Activated CD4-positive, alpha-beta T cell treated with anti-CD3 and anti-CD28 coated beads, Interleukin-2, amount 10 ng/mL, durations not matched to agents 7 days and 5 days (primary cell): Measurements from ENCODE around the gene SH3RF2. TPM values are rescaled to one million over a fixed set of nuclear protein-coding genes. Genes with fewer than 3 reads are reported as not detected.

Experiments
- CTCF ChIA-PET: fragments of 350-600 bp; sonication (Branson Sonifier 250); formaldehyde crosslinking; loops from one replicate; lab custom pipeline; 2021; ENCODE audit warnings: antibody characterized with exemption; lab: Charles Lee
- POLR2A ChIA-PET: fragments of 350-600 bp; sonication (Branson Sonifier 250); formaldehyde crosslinking; loops from one replicate; lab custom pipeline; 2021; ENCODE audit warnings: antibody characterized with exemption; lab: Charles Lee
- DNase-seq: peaks from one replicate; pipeline ENCODE4 v3.0.0-alpha.2; 2020
- H3K27ac Mint-ChIP-seq: one replicate; pipeline ENCODE4 v1.8.0; 2021; ENCODE audit warnings: mild to moderate bottlenecking, moderate library complexity, mixed read lengths
- H3K27me3 Mint-ChIP-seq: one replicate; pipeline ENCODE4 v1.8.0; 2021; ENCODE audit warnings: mixed read lengths
- H3K36me3 Mint-ChIP-seq: one replicate; pipeline ENCODE4 v1.8.0; 2021; ENCODE audit warnings: low read depth, mixed read lengths
- H3K4me1 Mint-ChIP-seq: one replicate; pipeline ENCODE4 v1.8.0; 2021; ENCODE audit warnings: mixed read lengths
- H3K4me3 Mint-ChIP-seq: one replicate; pipeline ENCODE4 v1.8.0; 2021; ENCODE audit warnings: mild to moderate bottlenecking, moderate library complexity, mixed read lengths
- H3K9me3 Mint-ChIP-seq: one replicate; pipeline ENCODE4 v1.8.0; 2021; ENCODE audit warnings: mixed read lengths
- total RNA-seq, 2 experiments: library from RNA; stranded (reverse); gene quantifications; one replicate each; pipeline ENCODE4 v1.2.3, GENCODE V29; 2021

Gene SH3RF2
- total RNA-seq, 2 experiments from 2014 or later = 0.27 to 0.40 TPM

- Mint-ChIP-seq H3K9me3 (no peaks in the 10 kb centered on the region), H3K4me1 (no peaks in the 10 kb centered on the region), H3K27me3 (peaks cover 9% of the 10 kb centered on the region), H3K4me3 (no peak overlapping the region), H3K27ac (no peak overlapping the region), H3K36me3 (no peaks in the 10 kb centered on the region)
- ChIA-PET POLR2A (no interaction called here), CTCF (no interaction called here)
- DNase-seq = no peak
Observed at GRCh38 chr5:146027751-146028150, 91.4 kb downstream of the SH3RF2 start.

GRCh38 chr5:146032911-146033310 is 96.5 kb downstream of the SH3RF2 start:
- no peak overlapping the region for H3K27ac Mint-ChIP-seq
- ChIA-PET POLR2A (no interaction called here), CTCF (no interaction called here)
- DNase-seq = no peak
- H3K36me3 Mint-ChIP-seq = no peaks in the 10 kb centered on the region
- H3K4me1 Mint-ChIP-seq = no peaks in the 10 kb centered on the region
- H3K9me3 Mint-ChIP-seq = no peaks in the 10 kb centered on the region
- peaks cover 2% of the 10 kb centered on the region for H3K27me3 Mint-ChIP-seq
- H3K4me3 Mint-ChIP-seq = no peak overlapping the region

- POLR2A ChIA-PET = no interaction called here
- CTCF ChIA-PET = no interaction called here
- Mint-ChIP-seq H3K9me3 (no peaks in the 10 kb centered on the region), H3K36me3 (no peaks in the 10 kb centered on the region), H3K27ac (no peak overlapping the region), H3K27me3 (peaks cover 5% of the 10 kb centered on the region), H3K4me3 (no peak overlapping the region), H3K4me1 (no peaks in the 10 kb centered on the region)
- no peak for DNase-seq
Observed at GRCh38 chr5:146034127-146034526, 97.7 kb downstream of the SH3RF2 start.

GRCh38 chr5:146034605-146035004 is 98.2 kb downstream of the SH3RF2 start:
- Mint-ChIP-seq H3K4me1 (no peaks in the 10 kb centered on the region), H3K27me3 (peaks cover 6% of the 10 kb centered on the region)
- POLR2A ChIA-PET = no interaction called here

GRCh38 chr5:146039420-146039819 is 103.0 kb downstream of the SH3RF2 start:
- DNase-seq = no peak
- ChIA-PET POLR2A (no interaction called here), CTCF (interaction anchor here (1.5 kb wide), 1 partner anchor 9 kb away, joined by 3 read pairs; no protein-coding TSS in a partner anchor)
- Mint-ChIP-seq H3K36me3 (no peaks in the 10 kb centered on the region), H3K9me3 (no peaks in the 10 kb centered on the region), H3K27ac (no peak overlapping the region), H3K4me3 (no peak overlapping the region), H3K4me1 (no peaks in the 10 kb centered on the region), H3K27me3 (peaks cover 9% of the 10 kb centered on the region)

More at GRCh38 chr5:146034605-146035004, 98.2 kb downstream of the SH3RF2 start:
- CTCF ChIA-PET = no interaction called here
- DNase-seq = no peak
- no peaks in the 10 kb centered on the region for H3K9me3 Mint-ChIP-seq
- no peak overlapping the region for H3K27ac Mint-ChIP-seq
- H3K4me3 Mint-ChIP-seq = no peak overlapping the region
- H3K36me3 Mint-ChIP-seq = no peaks in the 10 kb centered on the region

- Mint-ChIP-seq H3K9me3 (no peaks in the 10 kb centered on the region), H3K4me3 (no peak overlapping the region), H3K27me3 (peaks cover 9% of the 10 kb centered on the region), H3K4me1 (no peaks in the 10 kb centered on the region), H3K36me3 (no peaks in the 10 kb centered on the region), H3K27ac (no peak overlapping the region)
- ChIA-PET POLR2A (no interaction called here), CTCF (interaction anchor here (1.3 kb wide), 1 partner anchor 8 kb away, joined by 3 read pairs; no protein-coding TSS in a partner anchor)
- DNase-seq = no peak
Observed at GRCh38 chr5:146040527-146040926, 104.1 kb downstream of the SH3RF2 start.

GRCh38 chr5:146041180-146041789 is 104.9 kb downstream of the SH3RF2 start:
- ChIA-PET POLR2A (no interaction called here), CTCF (interaction anchor here (1.3 kb wide), 1 partner anchor 9 kb away, joined by 3 read pairs; no protein-coding TSS in a partner anchor)
- no peaks in the 10 kb centered on the region for H3K4me1 Mint-ChIP-seq
- H3K27ac Mint-ChIP-seq = no peak overlapping the region
- H3K4me3 Mint-ChIP-seq = no peak overlapping the region
- DNase-seq = no peak
- H3K27me3 Mint-ChIP-seq = peaks cover 11% of the 10 kb centered on the region
- H3K9me3 Mint-ChIP-seq = no peaks in the 10 kb centered on the region
- no peaks in the 10 kb centered on the region for H3K36me3 Mint-ChIP-seq

- DNase-seq = no peak
- Mint-ChIP-seq H3K9me3 (no peaks in the 10 kb centered on the region), H3K27me3 (peaks cover 13% of the 10 kb centered on the region), H3K4me1 (no peaks in the 10 kb centered on the region), H3K27ac (no peak overlapping the region), H3K36me3 (no peaks in the 10 kb centered on the region), H3K4me3 (no peak overlapping the region)
- CTCF ChIA-PET = no interaction called here
- POLR2A ChIA-PET = no interaction called here
Observed at GRCh38 chr5:146042628-146043279, 106.4 kb downstream of the SH3RF2 start.

GRCh38 chr5:146043722-146044121 is 107.3 kb downstream of the SH3RF2 start:
- no peak for DNase-seq
- Mint-ChIP-seq H3K36me3 (no peaks in the 10 kb centered on the region), H3K9me3 (no peaks in the 10 kb centered on the region), H3K27ac (no peak overlapping the region), H3K4me1 (no peaks in the 10 kb centered on the region), H3K27me3 (peaks cover 12% of the 10 kb centered on the region), H3K4me3 (no peak overlapping the region)
- POLR2A ChIA-PET = no interaction called here
- CTCF ChIA-PET = no interaction called here

- Mint-ChIP-seq H3K4me3 (no peak overlapping the region), H3K27me3 (peaks cover 15% of the 10 kb centered on the region), H3K36me3 (no peaks in the 10 kb centered on the region), H3K4me1 (no peaks in the 10 kb centered on the region), H3K27ac (no peak overlapping the region), H3K9me3 (no peaks in the 10 kb centered on the region)
- ChIA-PET CTCF (no interaction called here), POLR2A (no interaction called here)
- no peak for DNase-seq
Observed at GRCh38 chr5:146047396-146047795, 111.0 kb downstream of the SH3RF2 start.

GRCh38 chr5:146048994-146049703 is 112.8 kb downstream of the SH3RF2 start:
- CTCF ChIA-PET = no interaction called here
- Mint-ChIP-seq H3K27me3 (peaks cover 15% of the 10 kb centered on the region), H3K27ac (no peak overlapping the region), H3K4me1 (no peaks in the 10 kb centered on the region), H3K9me3 (no peaks in the 10 kb centered on the region), H3K4me3 (no peak overlapping the region), H3K36me3 (no peaks in the 10 kb centered on the region)
- POLR2A ChIA-PET = no interaction called here
- DNase-seq = peak; percentile 8

- H3K36me3 Mint-ChIP-seq = no peaks in the 10 kb centered on the region
- no peaks in the 10 kb centered on the region for H3K4me1 Mint-ChIP-seq
- H3K27me3 Mint-ChIP-seq = peaks cover 15% of the 10 kb centered on the region
- ChIA-PET POLR2A (no interaction called here), CTCF (no interaction called here)
- H3K4me3 Mint-ChIP-seq = no peak overlapping the region
- DNase-seq = no peak
- no peaks in the 10 kb centered on the region for H3K9me3 Mint-ChIP-seq
- no peak overlapping the region for H3K27ac Mint-ChIP-seq
Observed at GRCh38 chr5:146049704-146050026, 113.3 kb downstream of the SH3RF2 start.

- Mint-ChIP-seq H3K4me3 (no peak overlapping the region), H3K4me1 (no peaks in the 10 kb centered on the region), H3K9me3 (no peaks in the 10 kb centered on the region), H3K36me3 (no peaks in the 10 kb centered on the region), H3K27me3 (peaks cover 17% of the 10 kb centered on the region), H3K27ac (no peak overlapping the region)
- ChIA-PET CTCF (no interaction called here), POLR2A (no interaction called here)
- DNase-seq = no peak
Observed at GRCh38 chr5:146050086-146050485, 113.7 kb downstream of the SH3RF2 start.
